GOT3 (cell line): ENCODE results near the gene UBE2J2.

Experiments used
- DNase-seq: peaks from one replicate; lab custom pipeline; 2025; ENCODE audit warnings: mixed read lengths; lab: John Stamatoyannopoulos, UW

The UBE2J2 gene

DNA sequence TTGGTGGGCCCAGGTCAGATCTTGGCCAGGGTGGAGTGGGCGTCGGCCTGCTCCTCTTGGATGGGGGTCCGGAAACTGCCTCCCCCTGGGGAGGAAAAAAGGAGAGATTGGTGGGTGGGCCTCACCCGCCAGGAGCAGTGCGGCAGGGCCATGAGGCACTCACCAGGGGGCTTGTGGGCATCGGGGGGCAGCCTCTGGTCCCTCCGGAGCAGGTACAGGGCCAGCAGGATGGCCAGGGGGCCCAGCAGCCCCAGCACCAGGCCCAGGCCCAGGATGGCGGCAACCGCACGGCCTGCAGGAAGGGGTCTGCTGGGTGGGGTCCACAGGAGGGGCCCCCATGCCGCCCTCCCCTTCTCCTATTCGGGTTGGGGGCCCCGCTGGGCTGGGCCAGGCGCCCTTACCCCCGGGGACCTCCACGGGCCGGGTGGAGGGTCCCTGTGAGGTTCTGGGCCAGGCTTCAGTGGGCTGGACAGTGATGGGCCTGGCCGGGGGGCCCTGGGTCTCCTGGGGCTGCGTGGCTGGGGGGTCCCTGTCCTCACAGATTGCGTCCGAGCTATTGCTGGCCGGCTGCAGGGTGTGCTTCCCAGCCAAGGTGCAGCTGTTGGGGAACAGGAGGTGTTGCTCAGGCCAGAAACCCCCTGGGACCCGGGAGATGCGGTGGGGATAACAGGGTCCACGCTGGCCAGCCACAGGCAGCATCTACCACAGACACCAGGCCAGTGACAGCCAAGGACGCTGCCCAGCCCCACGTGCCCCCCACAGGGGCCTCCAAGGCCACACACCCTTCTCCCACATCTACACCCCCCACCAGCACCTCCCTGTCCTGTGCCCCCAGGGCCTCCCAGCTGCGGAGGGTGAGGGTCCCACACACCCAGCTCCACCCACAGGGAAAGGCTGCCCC, 61.9 kb downstream of the UBE2J2 start:
- no peak for DNase-seq

DNA sequence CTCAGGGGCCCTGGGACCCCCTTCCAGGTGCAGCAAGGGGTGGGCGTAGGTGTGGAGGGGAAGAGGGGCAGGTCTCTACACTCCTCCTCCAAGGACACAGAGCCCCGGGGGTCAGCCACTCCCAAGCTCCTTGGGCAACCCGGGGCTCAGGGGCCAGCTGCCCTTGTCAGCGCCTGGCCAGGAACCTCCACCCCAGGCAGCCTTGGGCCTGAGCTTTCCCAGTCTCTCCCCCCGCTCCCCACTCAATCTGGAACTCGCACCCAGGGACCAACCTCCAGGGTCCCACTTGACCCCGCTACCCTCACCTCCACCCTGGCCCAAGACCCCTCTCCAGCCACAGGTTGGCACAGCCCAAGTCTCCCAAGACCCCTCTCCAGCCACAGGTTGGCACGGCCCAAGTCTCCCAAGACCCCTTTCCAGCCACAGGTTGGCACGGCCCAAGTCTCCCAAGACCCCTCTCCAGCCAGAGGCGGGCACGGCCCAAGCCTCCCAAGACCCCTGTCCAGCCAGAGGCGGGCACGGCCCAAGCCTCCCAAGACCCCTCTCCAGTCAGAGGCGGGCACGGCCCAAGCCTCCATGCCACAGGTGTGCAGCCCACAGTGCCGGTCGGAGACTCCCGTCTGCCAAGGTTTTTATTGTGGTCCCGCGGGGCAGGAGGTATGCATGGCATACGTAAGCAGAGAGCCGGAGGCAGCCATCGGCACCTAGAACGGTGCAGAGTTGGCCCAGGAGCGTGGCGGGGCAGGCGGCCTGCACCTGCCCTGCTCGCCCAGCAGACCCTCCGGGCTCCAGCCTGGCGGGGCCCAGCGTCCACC, 62.7 kb downstream of the UBE2J2 start:
- DNase-seq, result no peak

DNA sequence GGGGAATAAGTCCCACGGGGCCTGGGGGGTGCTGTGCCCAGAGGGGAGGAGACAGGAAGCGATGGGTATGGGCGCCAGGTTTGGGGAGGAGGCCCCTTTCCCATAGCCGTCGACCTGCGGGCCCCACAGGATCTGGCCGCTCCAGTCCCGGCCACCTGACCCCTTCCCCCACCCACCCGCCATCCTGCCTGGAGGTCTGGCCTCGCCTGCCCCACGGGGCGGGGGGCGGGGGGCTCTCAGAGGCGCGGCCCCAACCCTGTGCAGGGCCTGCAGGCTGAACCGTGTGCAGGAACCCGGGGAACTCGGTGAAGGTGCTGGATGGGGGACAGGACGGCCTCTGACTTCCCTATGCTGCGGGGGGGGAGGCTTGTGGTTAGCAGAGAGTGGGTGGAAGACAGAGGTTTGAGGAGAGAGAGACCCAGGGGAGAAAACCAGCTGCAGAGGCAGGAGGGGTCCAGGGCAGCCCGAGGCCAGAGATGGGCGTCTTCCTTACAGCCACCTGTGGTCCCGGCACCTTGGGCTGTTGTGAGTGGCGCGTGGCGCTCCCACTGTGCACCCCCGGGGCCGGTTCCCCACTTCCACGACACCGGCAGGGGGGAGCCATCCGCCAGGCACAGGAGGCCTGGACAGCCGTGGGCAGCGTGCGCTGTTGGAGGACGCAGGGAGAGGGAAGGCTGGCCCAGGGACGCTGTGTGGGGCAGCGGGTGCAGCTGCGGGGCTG, 64.8 kb downstream of the UBE2J2 start:
- DNase-seq, result no peak

DNA sequence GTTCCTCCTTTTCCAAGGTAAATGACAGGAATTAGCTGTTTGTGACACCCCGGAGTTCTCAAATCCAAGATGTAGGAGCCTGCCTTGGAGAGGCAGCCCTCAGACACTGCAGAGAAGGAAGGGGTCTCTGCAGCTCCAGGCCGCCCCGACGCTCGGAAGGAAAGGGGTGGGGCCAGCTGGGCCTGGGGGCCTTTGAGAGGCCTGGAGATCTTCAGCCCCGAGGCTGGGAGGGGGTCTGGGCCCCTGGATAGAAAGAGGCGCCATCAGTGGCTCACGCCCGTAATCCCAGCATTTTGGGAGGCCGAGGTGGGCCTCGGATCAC, 66.1 kb downstream of the UBE2J2 start:
- no peak for DNase-seq

GRCh38 chr1:1206966-1207531, 66.6 kb downstream of the UBE2J2 start:
- no peak for DNase-seq

- DNase-seq, result no peak
These were observed 67.2 kb downstream of the UBE2J2 start, which contains the start of gene TNFRSF18 for GRCh38 chr1:1206376-1206965. Gene TNFRSF18 (minus strand): TSS chr1:1206592. CDS start chr1:1206571, 21 bp downstream.

- DNase-seq, result no peak
These were observed 67.8 kb downstream of the UBE2J2 start for GRCh38 chr1:1205769-1206375.

- DNase-seq, result no peak
These were observed 68.5 kb downstream of the UBE2J2 start for GRCh38 chr1:1204998-1205768.

DNA sequence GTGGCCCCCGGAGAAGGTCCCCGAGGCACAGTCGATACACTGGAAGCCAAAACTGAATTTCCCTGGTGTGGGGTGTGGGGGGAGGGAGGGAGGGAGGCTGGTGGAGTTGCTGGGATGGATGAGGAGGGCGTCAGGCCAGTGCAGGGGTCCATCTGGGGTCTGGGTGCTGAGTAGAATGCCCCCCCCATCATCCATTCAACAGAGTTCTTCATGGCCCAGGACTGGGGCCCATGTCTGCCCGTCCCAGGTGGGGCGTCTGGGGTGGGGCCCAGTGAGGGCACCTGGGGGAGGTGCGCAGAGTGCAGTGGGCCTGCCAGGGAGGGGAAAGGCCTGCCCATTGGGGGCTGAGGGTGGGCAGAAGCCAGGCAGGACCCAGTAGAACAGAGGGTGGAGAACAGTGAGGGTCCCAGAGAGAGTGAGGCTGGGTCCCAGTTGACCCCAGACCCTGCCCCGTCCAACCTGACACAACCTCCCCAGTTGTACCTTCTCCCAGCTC, 69.2 kb downstream of the UBE2J2 start:
- no peak for DNase-seq
